ENCODE measurements around the gene LINGO4. TPM values are rescaled to one million over a fixed set of nuclear protein-coding genes. Genes with fewer than 3 reads are reported as not detected.
A peak's percentile ranks its signal among the peaks of the same experiment; 100 is the strongest.

The LINGO4 gene
- not detected for polyA plus RNA-seq (ENCODE audit: insufficient read length)
- long read RNA-seq, donor 1 = 0 reads
- long read RNA-seq, donor 2 = 0 reads
- long read RNA-seq, donor 3 = 0 reads
- long read RNA-seq, donor 4 = 0 reads
- long read RNA-seq, donor 5 = 0 reads
- long read RNA-seq, donor 6 = 0 reads
- long read RNA-seq, donor 7 = 0 reads
- long read RNA-seq, donor 8 = 0 reads

DNA sequence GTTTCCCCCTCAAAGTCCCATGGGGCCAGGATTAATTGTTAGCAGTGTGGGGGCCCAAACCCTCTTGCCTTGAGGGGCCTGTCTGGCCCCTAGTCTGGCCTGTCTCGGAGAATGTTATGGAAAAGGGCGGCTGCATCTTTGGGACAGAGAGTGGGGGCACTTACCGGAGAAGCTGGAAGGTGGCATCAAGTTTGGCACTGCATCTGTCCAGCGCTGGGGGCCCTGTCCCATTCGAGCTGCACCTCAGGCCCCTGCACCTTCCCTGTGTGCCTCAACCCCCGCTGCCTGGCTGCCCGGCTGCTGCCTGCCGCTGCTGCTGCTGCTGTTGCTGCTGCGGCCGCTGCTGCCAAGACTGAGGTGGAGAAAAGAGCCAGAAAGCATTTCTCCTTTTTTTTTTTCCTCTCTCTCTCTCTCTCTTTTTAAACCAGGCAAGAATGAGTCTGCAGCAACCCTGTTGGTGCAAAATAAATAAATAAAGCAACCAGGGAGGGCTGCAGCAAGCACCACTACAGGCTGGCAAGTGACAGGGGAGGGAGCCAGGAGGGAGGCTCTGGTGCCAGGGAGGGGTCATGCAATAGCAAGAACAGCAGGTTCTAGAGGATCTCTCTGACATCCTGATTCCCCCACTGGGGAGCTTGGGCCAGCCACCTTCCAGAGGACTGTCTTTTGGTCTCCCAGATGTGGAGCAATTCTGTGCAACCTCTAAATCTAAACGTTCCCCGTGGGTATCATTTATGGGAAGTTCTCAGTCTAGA lies at the start of gene LINGO4:
Gene LINGO4, minus strand, starts transcription at position 354 of the 755 bp plus-strand sequence. CDS start 2,715 bp downstream, outside the sequence.
- DNase-seq = no peak

DNA sequence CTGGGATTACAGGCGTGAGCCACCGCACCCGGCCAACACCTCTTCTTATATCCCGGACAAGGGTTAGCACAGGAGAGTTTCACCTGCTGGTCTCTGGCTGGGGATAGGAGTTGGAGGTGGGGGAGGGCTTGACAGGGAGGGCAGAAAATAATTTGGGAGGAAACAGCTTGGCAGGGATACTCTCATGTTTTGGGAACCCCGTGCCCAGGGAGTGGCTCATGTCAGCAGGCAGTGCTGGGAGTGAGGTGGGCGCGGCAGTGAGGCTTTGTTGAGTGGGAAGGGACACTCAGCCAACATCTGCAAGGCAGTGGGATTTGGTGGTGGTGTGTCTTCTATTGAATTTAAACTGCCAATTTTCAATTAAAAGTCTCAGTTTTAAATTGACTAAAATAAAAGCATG lies 49.4 kb upstream of the LINGO4 start:
- DNase-seq = no peak

DNA sequence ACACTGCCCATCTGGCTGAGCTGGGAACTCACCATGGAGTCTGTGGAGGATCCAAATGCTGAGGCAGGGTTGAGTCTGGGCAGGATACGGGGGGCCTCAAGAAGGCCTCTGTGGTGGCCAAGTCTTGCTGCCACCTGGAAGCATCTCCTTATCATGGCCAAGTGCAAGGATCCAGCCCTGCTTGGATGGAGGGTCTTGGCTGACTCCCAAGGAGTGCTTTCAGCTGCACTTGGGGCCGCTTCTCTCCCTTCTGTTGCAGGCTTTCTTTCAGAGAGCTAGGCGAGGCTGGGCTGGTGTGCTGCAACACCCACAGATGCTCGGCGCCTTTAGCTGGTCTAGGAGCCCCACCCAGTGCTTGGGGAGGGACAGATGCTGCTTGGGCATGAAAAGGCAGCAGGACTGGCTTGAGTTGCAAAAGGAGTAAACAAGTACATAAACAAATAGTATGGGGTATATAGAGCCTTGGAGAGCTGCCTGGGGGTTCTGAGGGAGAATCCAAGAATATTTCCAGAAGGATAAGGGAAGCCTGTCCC lies 48.3 kb upstream of the LINGO4 start, which contains the start of gene THEM5:
Gene THEM5, minus strand, starts transcription at position 302 of the 533 bp plus-strand sequence. Its CDS starts 147 bp downstream, at position 155.
- no peak for DNase-seq

DNA sequence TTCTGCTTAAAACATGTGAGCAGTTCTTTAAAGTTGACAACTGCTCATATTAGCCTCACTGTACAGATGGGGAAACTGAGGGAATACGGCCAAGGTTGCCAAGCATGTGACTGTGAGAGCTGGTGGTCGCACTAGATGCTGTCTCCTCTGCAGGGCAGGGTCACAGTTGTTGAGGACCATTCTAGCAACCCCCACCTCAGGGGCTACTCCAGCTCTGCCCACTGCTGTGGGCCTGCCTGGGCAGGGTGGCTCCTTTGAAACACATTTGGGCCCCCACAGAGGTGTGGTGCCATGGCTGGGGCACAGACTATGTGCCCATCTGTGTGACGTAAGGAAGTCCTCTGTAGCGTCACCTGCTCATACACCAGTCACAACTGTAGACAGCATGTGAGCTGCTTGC lies 47.5 kb upstream of the LINGO4 start:
- no peak for DNase-seq

GRCh38 chr1:151851886-151852285 lies 46.7 kb upstream of the LINGO4 start:
- no peak for DNase-seq

- DNase-seq = no peak
Observed at GRCh38 chr1:151849871-151850270, 44.7 kb upstream of the LINGO4 start.

DNA sequence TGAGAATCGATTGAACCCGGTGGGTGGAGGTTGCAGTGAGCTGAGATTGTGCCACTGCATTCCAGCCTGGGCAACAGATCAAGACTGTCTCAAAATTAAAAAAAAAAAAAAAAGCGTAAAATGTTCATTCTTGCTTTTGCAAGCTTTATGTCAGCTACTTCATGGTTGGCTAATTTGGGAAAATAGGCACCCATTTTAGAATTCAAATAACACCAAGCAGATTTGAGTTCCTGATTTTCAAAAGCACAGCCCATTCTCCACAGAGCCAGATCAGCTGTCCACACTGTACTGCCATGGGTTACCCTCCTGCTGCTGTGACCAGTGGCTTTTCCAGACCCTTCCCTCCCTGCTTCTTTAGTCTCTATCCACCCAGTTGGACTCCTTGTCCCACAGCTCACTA lies 43.9 kb upstream of the LINGO4 start:
- DNase-seq = no peak

- peak; percentile 30 for DNase-seq
Observed at GRCh38 chr1:151847867-151848596, 42.8 kb upstream of the LINGO4 start.

GRCh38 chr1:151846686-151847237 lies 41.5 kb upstream of the LINGO4 start:
- no peak for DNase-seq

DNA sequence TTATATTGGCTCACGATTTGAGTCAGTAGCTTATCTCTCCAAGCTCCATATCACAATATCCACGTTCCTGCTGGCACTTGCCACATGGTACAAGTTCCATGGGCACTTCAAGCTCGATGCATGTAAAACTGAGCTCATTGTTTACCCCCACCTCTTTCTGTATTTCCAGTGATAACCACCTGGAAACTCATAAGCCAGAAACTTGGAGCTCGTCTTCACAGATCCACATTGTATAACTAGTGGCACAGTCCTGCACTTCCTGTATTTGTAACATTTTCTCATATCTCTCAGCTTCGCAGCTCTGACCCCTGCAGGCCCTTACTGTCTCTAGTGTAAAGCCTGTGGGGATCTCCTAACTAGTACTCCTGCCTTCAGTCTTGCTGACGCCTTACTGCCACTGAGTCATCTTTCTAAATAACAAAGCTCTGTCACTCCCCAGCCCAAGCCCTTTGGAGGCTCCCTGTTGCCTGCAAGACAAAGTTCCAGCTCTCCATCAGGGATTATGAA lies 40.9 kb upstream of the LINGO4 start:
- DNase-seq = no peak

DNA sequence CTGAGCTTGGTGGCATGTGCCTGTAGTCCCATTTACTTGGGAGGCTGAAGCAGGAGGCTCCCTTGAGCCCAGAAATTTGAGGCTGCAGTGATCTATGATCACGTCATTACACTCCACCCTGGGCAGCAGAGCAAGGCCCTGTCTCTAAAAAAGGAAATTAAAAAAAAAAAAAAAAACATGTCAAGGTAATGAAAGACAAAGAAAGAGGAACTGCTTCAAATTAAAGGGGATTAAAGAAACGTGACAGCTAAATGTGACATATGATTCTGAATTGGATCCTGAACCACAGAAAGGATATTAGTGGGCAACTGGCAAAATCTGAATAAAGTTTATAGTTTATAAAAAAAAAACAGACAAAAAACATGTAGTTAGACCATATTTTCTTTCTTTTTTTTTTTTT lies 38.2 kb upstream of the LINGO4 start:
- DNase-seq = no peak

- no peak for DNase-seq
Observed at GRCh38 chr1:151841141-151841540, 35.9 kb upstream of the LINGO4 start.

DNA sequence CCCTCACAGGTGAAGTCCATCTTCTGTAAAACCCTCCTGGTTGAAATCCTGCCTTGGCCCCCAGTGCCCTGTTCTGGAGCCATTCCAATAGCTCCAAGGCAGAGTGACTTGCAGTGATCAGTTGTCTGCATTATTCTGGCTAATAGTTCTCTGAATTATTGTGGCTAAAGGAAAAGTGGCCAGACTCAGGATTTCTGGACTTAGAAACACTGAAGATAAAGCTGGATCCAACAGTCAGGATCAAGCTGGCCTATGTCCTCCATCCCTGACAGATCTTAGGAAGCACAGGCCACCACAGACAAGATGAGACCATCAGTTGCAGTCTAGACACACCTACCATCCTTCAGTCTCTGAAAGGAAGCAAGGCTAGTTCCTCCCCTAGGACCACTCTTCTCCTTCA lies 35.2 kb upstream of the LINGO4 start:
- DNase-seq = no peak

DNA sequence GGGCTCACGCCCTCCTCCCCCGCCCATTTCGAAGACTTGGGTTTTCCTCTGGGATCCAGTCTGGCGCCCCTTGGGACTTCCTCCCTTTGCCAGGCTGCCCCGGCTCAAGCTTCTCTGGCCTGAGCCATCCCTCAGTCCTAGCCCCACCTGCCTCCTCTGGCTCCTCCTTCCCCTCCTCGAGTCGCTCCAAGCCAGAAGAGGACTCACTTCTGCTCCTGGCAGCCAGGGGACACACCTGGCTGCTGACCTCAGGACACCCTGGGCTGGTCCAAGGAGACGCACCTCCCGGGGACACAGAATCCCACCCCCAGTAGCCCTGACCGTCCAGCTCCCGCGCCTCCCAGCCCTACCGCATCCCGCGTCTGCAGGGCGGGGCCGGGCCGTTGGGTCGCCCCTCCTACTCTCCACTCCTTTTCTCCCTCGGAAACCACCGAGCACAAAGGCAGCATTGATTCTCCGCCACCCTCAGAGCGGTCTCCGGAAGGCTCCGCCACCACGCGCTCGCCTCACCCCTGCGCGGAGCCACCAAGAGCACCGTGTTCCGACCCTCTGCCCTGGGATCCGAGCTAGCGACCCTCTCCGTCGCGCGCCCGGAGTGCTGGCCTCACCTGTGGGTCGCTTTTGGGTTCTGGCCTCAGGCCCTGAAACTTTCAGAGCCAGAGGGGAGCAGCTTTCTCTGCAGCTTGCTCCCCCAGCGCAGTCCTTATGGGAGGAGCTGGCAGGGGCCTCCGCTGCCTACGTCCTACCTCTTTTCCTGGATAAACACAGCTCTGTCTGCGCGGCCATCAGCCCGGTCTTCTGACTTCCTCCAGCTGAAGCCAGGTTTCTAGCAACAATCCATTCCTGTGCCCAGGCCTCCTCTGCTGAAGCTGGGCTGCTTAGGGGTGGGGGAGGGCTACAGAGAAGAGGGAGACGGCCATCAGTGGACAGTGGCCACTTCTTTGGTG lies 34.5 kb upstream of the LINGO4 start, which contains the start of gene C2CD4D:
Gene C2CD4D, minus strand, starts transcription at position 364 of the 947 bp plus-strand sequence. CDS start 831 bp downstream, outside the sequence.
- no peak for DNase-seq

- DNase-seq = no peak
Observed at GRCh38 chr1:151839082-151839412, 33.8 kb upstream of the LINGO4 start.

DNA sequence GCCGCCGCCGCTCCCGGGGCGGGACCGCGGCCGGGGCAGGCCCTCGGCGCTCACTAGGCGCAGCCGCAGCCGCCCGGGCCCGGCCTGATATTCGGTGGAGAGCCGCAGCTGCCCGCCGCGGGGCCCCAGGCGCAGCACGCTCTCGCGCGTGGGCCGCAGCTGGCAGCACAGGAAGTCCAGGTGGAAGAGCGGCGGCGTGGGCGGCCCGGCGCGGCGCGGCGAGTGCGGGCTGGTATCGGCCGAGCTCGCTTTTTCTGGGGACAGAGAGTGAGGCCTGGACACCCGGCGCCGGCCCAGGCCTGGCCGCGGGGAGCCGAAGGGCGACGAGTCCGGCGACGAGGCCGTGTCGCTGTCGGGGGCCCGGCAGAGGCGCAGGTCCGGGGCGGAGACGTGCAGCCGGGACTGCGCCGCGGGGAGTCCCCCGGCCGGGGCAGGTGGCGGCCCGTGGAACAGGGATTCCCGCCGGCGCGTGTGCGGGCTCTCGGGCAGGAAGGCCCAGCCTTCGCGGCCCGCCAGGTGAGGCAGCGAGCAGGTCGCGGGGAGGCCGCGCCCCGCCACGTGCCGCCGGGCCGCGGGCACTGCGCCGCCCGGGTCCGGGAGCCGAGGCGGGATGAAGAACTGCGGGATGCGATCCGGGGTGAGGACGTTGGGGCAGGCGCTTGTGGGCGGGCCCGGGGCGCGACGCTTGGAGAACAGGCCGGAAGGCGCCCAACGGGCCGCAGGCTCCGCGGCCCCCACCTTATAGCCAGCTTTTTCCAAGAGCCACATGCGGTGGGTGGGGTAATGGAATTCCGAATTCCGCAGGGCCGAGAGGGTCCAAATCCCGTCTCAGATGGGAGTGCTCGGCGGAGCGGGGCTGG lies 33.2 kb upstream of the LINGO4 start:
- no peak for DNase-seq

DNA sequence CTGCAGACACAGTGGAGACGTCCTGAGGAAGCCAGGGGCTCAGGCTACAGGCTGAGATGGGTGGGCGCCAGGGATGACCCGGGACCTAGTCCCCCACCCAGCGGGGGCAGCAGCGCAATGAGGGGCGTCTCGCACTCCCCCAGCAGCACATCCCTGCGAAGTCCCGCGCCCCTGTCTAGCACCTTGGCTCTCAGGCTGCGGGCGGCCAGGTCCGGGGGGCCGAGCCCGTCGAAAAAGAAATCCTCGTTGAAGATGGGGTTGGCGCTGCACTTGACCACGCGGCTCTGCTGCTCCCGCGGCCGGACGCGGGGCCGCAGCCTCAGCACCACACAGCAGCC lies 32.6 kb upstream of the LINGO4 start:
- DNase-seq = no peak

GRCh38 chr1:151837197-151837596 lies 32.0 kb upstream of the LINGO4 start:
- DNase-seq = no peak

DNA sequence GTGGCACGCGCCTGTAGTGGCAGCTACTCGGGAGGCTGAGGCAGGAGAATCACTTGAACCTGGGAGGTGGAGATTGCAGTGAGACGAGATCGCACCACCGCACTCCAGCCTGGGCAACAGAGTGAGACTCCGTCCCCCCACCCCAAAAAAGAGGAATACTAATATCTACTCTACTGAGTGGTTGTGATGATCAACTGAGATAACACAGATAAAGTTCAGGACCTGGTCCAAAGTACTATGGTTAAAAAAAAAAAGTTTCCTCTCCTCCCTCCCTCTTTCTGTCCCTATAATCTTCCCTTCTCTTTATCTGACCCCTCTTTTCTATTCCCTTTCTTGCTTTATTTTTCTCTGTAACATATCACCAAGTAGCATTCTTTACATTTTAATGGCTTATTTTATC lies 30.4 kb upstream of the LINGO4 start:
- DNase-seq = no peak

- DNase-seq = no peak
Observed at GRCh38 chr1:151834239-151834638, 29.0 kb upstream of the LINGO4 start.

All from left kidney (tissue), 8 donors.